Epithelial cell of proximal tubule (primary cell): ENCODE results near the gene MYOC. TPM values are rescaled to one million over a fixed set of nuclear protein-coding genes. Genes with fewer than 3 reads are reported as not detected.
"Not testable (repeated sequence)": the region's sequence is repeated elsewhere in the genome, so short reads cannot be mapped to it uniquely, and the experiment has no call there.

Source experiments
- DNase-seq: peaks from one replicate; pipeline ENCODE4 v3.0.0-alpha.2; 2011; ENCODE audit warnings: low read depth
- H3K4me3 ChIP-seq: 2 replicates; pipeline ENCODE4 v1.5.1; 2011; ENCODE audit warnings: low read depth, mild to moderate bottlenecking, low read length
- CTCF ChIP-seq: conservative IDR thresholded peaks from 2 replicates; pipeline ENCODE4 v1.5.1; 2012; ENCODE audit warnings: low read depth, mild to moderate bottlenecking, low read length
- total RNA-seq: library from RNA; depleted of rRNA; stranded (reverse); fragments of >200 nt; gene quantifications from 2 replicates; pipeline ENCODE4 v1.2.3, GENCODE V29; 2015

The MYOC gene
- total RNA-seq, 1 donor from 2014 or later = not detected

- DNase-seq = no peak
- TF ChIP-seq CTCF = no peak
- H3K4me3 ChIP-seq = no peak overlapping the region
Measured at GRCh38 chr1:171663036-171663853, 10.8 kb upstream of the MYOC start.

GRCh38 chr1:171661076-171661650 lies 8.7 kb upstream of the MYOC start:
- H3K4me3 ChIP-seq = no peak overlapping the region
- no peak for TF ChIP-seq CTCF
- no peak for DNase-seq

- DNase-seq, H3K4me3 ChIP-seq: not testable (repeated sequence)
Measured at GRCh38 chr1:171656206-171656605, 3.7 kb upstream of the MYOC start.

GRCh38 chr1:171655746-171656116 lies 3.2 kb upstream of the MYOC start:
- no peak overlapping the region for H3K4me3 ChIP-seq
- DNase-seq = no peak
- no peak for TF ChIP-seq CTCF

- peak; percentile 64 for TF ChIP-seq CTCF
- H3K4me3 ChIP-seq = no peak overlapping the region
- DNase-seq = no peak
Measured at GRCh38 chr1:171654942-171655745, 2.7 kb upstream of the MYOC start.

GRCh38 chr1:171654201-171654941 lies 1.9 kb upstream of the MYOC start:
- DNase-seq = peak; percentile 52
- TF ChIP-seq CTCF = no peak
- no peak overlapping the region for H3K4me3 ChIP-seq

- no peak for DNase-seq
- no peak overlapping the region for H3K4me3 ChIP-seq
- TF ChIP-seq CTCF = no peak
Measured at GRCh38 chr1:171653796-171654195, 1.3 kb upstream of the MYOC start.
